GM13976 (cell line): Measurements from ENCODE around the gene CNN1.
"Not testable (repeated sequence)": the region's sequence is repeated elsewhere in the genome, so short reads cannot be mapped to it uniquely, and the experiment has no call there.

ENCODE experiments used
- DNase-seq: peaks from one replicate; pipeline ENCODE4 v3.0.0; 2012; ENCODE audit warnings: low spot score
- CTCF ChIP-seq: IDR thresholded peaks from 2 replicates; pipeline ENCODE4 v1.5.1; 2012; ENCODE audit warnings: borderline replicate concordance, mild to moderate bottlenecking; ENCODE audit not compliant: insufficient read depth; ENCODE audit errors: extremely low read depth, missing control alignments, control extremely low read depth
- in situ Hi-C: fragments of 300-500 bp; cut with MboI; formaldehyde crosslinking; loops from one replicate; pipeline ENCODE4 v1.12.0; 2022; ENCODE audit warnings: low sequenced_read_pairs, mixed read lengths, inconsistent platforms; ENCODE audit not compliant: unreplicated experiment

Gene CNN1

GRCh38 chr19:11566164-11566563 lies 27.5 kb downstream of the CNN1 start:
- no peak for TF ChIP-seq CTCF
- in situ Hi-C loops, result no loop called here
- no peak for DNase-seq

DNA sequence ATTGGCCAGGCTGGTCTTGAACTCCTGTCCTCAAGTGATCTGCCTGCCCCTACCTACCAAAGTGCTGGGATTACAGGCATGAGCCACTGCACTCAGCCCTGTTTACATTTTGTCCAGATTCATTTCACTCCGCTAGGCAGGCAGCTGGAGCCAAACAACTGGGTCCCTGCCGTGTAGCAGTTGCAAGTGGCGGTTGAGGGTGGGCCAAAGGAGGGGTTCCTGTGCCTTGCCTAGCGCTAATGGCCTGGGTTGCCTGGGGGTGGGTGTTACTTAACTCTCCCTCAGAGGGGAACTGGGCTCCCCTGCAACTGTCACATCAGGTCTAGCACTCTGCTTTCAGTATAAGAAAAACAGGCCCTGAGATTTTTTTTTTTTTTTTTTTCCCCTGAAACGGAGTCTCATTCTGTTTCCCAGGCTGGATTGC lies 31.4 kb downstream of the CNN1 start:
- DNase-seq, result peak; percentile 48
- no peak for TF ChIP-seq CTCF
- in situ Hi-C loops, result no loop called here

- DNase-seq, in situ Hi-C loops: not testable (repeated sequence)
These were observed 34.7 kb downstream of the CNN1 start for GRCh38 chr19:11573354-11573753.

DNA sequence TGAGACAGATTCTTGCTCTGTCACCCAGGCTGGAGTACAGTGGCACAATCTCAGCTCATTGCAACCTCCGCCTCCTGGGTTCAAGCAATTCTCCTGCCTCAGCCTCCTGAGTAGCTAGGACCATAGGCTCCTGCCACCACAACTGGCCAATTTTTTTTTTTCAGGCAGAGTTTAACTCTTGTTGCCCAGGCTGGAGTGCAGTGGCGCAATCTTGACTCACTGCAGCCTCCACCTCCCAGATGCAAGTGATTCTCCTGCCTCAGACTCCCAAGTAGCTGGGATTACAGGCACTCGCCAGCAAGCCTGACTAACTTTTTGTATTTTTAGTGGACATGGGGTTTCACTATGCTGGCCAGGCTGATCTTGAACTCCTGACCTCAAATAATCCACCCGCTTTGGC lies 35.1 kb downstream of the CNN1 start:
- DNase-seq, in situ Hi-C loops: not testable (repeated sequence)

DNA sequence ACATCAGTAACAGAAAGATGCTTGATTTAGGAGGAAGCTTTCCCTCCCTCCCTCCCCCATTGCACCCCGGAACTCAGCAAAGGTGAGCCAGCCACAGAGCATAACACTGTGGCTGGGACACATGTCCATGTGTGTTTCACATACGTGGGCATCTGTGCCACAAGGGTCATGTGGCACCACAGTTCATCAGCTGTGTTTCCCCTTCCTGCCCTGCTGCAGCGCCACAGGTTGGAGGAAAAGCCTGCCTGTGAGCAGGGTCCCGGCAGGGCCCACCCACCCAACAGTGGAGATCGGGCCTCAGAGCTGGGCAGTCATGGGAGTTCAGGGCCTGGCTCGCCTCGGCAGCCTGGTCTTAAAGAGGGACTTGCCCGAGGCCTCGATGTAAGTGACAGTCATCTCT lies 36.0 kb downstream of the CNN1 start:
- in situ Hi-C loops, result no loop called here
- TF ChIP-seq CTCF, result no peak
- DNase-seq, result peak; percentile 16

GRCh38 chr19:11576227-11576626 lies 37.6 kb downstream of the CNN1 start:
- DNase-seq, result no peak
- in situ Hi-C loops, result no loop called here
- TF ChIP-seq CTCF, result no peak

DNA sequence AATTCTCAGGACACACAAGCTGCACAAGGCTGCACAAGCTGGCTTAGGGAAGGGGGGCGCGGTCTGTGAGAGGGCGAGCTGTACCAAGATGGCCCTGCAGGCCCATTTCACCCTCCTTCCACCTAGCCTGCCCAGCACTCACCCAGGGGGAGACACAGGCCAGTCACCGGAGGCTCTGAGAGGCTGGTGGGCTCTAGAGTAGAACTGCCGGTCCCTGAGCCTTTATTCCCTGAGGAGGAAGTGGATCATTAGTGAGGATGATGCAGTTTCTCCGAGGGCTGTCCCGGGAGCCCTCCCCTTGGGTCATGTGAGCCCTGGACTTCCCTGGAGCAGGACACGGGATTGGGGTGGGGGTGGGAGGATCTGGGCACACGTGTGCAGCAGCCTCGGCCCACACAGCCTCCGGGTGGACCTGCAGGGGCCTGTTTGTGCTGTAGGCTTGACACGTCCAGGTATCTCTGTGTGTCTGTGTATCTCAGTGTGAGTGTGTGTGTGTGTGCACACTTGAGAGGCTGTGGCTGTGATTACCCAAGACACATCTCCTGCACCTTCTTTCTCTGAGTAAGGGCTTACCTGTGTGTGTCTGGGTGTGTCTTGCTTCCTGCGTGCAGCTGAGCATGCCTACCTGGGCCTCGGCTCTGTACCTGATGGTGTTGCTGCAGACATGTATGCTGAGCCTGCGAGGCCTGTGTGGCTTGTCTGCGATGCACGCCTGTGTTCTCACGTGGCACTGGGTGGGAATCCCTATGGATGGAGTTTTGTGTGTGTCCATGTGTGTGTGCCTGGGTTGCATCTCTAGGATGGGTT lies 39.0 kb downstream of the CNN1 start, which contains the start of gene ACP5:
ACP5 (minus strand) TSS at position 195 of the 807 bp plus-strand sequence. CDS start 328 bp downstream, outside the sequence.
- in situ Hi-C loops, result no loop called here
- DNase-seq, result no peak
- no peak for TF ChIP-seq CTCF
